GM12875 (cell line): ENCODE measurements around the gene CEP57L1.
"Not testable (repeated sequence)": the region's sequence is repeated elsewhere in the genome, so short reads cannot be mapped to it uniquely, and the experiment has no call there.

Experiments
- H3K4me3 ChIP-seq: one replicate; pipeline ENCODE4 v1.5.1; 2011; ENCODE audit warnings: low read depth, low read length, control low read depth
- CTCF ChIP-seq: IDR thresholded peaks from 2 replicates; pipeline ENCODE4 v1.5.1; 2011; ENCODE audit warnings: low read depth, mild to moderate bottlenecking, control low read depth, inconsistent platforms, low read length, moderate library complexity, borderline replicate concordance; ENCODE audit not compliant: insufficient read depth

CEP57L1 gene

GRCh38 chr6:109187399-109188114 lies 92.2 kb downstream of the CEP57L1 start:
- peak; percentile 82 for TF ChIP-seq CTCF

GRCh38 chr6:109188115-109188411 lies 92.8 kb downstream of the CEP57L1 start:
- no peak for TF ChIP-seq CTCF

More at GRCh38 chr6:109187399-109188114, 92.2 kb downstream of the CEP57L1 start:
- H3K4me3 ChIP-seq = no peak overlapping the region

GRCh38 chr6:109191368-109191767 lies 96.1 kb downstream of the CEP57L1 start:
- H3K4me3 ChIP-seq = not testable (repeated sequence)

More at GRCh38 chr6:109188115-109188411, 92.8 kb downstream of the CEP57L1 start:
- no peak overlapping the region for H3K4me3 ChIP-seq

- no peak overlapping the region for H3K4me3 ChIP-seq
- TF ChIP-seq CTCF = no peak
Measured at GRCh38 chr6:109192865-109193264, 97.6 kb downstream of the CEP57L1 start.

GRCh38 chr6:109194880-109195279 lies 99.6 kb downstream of the CEP57L1 start:
- no peak for TF ChIP-seq CTCF

GRCh38 chr6:109197061-109197460 lies 101.8 kb downstream of the CEP57L1 start:
- no peak overlapping the region for H3K4me3 ChIP-seq
- no peak for TF ChIP-seq CTCF

More at GRCh38 chr6:109194880-109195279, 99.6 kb downstream of the CEP57L1 start:
- no peak overlapping the region for H3K4me3 ChIP-seq

GRCh38 chr6:109202409-109203264 lies 107.3 kb downstream of the CEP57L1 start:
- no peak overlapping the region for H3K4me3 ChIP-seq
- TF ChIP-seq CTCF = no peak
